Astrocyte (in vitro differentiated cells and primary cell): ENCODE results near the gene SERPINE2.

Experiments
- CTCF ChIP-seq: IDR thresholded peaks from 2 replicates; pipeline ENCODE4 v1.5.1; 2011; ENCODE audit warnings: low read depth, mild to moderate bottlenecking, inconsistent platforms, low read length, moderate library complexity; ENCODE audit not compliant: insufficient read depth
- EZH2 ChIP-seq: IDR thresholded peaks from 2 replicates; pipeline ENCODE4 v1.6.1; 2012; ENCODE audit warnings: mild to moderate bottlenecking, low read length, inconsistent platforms; ENCODE audit not compliant: insufficient read depth

- TF ChIP-seq CTCF (no peak), EZH2 (no peak)
These were observed 66.4 kb downstream of the SERPINE2 start for GRCh38 chr2:223972656-223973102.
